Measurements from ENCODE around the gene MGAT2.
"Not testable (repeated sequence)": the region's sequence is repeated elsewhere in the genome, so short reads cannot be mapped to it uniquely, and the experiment has no call there.

The MGAT2 gene

DNA sequence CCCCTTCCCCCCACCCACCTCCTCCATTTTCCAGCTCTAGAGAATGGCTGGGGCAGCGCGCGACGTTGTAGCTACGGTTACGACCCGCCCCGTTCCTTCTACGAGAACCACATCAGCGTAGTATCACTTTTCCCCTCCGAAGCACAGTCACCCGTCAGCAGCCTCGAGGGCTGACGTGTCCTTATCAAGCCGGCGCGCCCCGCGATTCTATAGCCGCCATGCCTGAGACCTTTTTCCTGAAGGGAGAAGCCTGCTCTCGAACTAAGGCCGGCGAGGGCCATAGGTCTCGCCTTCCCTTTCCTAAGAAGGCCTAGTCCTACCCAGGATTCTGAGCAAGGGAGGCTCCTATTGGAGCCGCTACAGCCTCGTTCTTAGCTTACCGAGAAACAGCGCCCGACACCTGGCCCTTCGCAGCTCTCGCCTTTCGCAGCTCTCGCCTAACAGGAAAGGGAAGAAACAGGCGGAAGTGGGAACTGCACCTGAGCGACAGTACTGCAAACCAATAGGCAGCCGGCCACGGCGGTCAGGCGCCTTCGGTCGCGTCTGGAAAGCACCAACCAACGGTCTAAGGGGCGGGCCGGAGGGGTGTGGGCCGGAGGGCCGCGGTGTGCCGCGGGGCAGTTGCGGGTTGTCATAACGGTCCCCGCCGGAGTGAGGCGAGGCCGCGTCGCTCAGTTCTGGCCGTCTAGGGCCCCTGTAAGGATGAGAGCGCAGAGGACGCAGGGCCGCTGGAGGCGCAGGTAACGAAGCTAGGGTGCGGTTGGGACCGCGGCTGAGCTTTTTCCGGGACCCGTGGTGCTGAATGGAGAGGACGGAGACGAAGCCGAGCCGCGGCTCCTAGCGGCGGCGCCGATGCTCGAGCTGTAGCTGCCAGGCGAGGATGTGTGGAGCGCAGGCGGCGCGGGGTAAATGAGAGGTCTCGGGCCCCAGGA, at the start of gene MGAT2, which contains the start of gene RPL36AL:
MGAT2 (plus strand) TSS at position 618 of the 932 bp plus-strand sequence. CDS start 470 bp downstream, outside the sequence.
RPL36AL (minus strand) TSS at position 445 of the 932 bp plus-strand sequence. CDS start 1,522 bp downstream, outside the sequence.
- peak; percentile 94 to 96 for DNase-seq

DNA sequence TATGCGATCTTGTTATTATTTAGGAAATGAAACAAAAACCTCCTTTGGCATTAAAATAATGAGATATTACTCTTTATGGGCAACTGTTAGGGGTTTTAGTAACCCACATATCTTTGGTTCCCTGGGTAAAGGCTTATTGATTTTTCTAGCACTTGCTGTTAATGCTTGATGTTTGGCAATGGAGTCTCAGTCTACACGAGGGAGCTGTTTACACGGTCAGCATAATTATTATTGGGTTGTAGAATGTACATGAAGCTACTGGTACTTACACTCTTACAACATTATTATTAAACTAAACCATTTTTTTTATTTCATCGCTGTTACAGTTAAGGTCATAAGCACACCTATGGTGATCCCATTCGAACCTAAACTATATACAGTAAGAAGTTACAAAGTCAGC, 46.6 kb upstream of the MGAT2 start:
- no peak for DNase-seq

DNA sequence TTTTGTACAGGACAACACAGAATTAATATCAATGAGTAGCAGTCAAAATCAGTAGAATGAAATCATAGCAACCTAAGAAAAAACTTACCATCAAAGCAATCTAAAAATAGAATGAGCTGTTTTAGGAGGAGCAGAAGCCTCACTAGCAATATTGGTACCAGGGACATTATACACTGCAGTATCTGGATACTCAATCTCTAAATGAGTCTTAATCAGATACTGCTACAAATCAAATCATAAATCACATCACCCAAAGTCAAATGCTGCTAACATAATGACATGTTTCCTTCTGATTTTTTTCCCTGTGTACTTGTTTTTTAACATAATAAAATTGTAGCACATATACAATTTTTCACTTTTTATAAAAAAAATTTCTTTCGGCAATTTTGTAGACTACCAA, 42.5 kb upstream of the MGAT2 start:
- no peak for DNase-seq

DNA sequence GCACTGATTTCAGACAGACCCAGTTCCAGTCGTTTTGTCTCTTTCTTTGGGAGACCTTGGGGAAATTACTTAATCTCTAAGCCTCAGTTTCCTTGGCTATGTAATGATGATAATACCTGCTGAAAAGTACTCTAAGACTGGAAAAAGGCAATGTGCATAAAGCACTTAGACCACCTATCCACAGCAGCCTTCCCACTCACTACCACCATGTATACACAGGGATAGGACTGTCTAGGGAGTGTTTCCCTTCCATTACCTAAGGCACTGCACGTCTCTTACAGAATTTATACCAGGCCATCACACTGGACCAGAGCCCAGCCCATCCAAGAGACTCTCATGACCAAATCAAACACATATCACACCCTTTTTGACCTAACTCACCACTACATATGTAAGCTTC, 40.8 kb upstream of the MGAT2 start:
- no peak for DNase-seq

DNA sequence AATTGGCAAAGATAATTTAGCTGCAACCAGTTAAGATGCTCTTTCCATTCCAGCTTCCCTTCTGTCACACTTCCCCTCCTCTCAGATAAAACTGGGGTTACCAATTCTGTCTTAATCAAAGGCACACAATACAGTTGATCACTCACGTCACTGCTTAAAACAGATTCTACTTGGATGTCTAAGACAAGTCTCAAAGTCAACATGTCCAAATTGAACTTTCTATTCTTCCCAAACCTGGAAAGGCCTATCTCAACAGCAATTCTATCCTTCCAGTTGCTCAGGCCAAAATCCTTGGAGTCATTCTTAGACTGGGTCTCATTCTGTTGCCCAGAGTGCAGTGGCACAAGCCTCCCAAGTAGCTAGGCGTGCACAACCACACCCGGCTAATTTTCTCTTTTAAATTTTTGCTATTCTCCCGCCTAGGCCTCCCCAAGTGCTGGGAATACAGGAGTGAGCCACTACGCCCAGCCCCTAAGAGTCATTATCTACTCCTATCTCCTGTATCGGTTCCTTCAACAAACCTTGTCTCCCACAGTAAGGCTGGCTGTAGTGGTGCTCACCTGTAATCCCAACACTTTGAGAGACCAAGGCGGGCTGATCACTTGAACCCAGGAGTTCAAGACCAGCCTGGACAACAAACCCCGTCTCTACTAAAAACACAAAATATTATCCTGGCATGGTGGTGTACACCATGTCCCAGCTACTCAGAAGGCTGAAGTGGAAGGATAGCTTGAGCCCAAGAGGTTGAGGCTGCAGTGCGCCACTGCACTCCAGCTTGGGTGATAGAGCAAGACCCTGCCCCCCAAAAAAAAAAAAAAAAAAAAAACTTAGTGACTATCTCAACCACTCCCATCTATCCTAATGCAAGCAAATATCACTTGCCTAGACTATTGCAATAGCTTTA, 39.1 kb upstream of the MGAT2 start:
- DNase-seq = no peak

DNA sequence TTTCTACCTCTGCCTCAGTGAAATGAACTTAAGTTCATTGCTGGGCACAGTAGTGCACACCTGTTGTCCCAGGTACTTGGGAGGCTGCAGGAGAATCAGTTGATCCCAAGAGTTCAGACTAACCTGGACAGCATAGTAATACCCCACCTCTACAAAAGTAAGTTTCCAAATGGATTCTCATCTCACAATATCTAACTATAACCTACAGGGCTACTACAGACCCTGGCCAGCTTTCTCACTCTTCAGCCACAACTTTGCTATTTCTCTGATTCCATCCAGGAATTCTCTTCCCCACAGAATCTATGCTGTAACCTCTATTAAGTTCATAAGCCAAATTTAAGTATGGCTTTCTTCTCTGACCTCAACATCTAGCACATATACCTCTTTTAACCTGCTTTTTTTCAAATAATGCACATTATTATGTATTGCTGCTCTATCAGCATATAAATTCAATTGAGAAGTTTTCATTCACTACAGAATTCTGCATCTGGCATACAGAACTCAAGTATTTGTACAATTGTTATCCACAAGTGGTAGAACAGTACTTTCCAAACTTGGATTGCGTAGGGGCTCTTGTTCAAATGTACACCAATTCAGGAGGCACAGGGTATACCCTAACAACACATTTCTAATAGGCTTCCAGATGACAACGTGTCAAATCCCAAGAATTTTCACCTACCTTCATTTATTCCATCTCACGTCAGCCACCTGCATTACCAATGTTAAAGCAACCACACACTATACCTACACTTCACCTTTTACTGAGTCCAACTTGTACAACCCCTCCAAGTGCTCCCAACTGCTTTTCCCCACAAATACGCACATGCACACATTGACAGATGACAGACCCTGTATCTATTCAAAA, 38.3 kb upstream of the MGAT2 start:
- no peak for DNase-seq

DNA sequence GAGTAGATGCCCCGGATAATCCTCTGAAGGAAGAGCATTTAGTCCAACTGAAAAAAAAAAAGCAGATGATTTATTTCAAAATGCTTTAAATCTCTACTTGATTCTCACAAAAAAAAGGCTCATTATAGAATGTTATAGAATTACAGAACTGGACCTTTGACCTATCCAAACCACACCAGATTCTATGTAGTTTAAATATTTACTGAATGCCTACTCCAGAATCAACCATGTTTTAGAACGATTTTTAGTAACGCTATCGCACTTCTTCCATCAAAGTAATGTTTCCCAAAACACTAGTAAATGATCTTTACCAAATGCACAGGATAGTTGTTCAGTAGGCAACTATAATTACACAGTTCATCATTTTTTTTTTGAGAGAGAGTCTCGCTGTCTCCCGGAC, 37.0 kb upstream of the MGAT2 start:
- no peak for DNase-seq

DNA sequence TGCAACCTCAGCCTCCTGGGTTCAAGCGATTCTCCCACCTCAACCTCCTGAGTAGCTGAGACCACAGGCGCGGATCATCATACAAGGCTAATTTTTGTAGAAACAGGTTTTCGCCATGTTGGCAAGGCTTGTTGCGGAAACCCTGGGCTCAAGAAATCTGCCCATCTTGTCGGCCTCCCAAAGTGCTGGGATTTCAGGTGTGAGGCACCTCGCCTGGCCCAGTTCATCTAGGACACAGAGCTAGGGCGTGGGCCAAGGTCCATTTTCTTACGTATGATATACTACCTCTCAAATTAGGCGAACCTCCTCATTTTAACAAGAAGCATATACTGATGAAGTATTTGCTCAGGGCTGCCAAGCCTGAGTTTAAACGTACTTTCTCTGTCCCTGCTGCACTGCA, 36.5 kb upstream of the MGAT2 start:
- no peak for DNase-seq

DNA sequence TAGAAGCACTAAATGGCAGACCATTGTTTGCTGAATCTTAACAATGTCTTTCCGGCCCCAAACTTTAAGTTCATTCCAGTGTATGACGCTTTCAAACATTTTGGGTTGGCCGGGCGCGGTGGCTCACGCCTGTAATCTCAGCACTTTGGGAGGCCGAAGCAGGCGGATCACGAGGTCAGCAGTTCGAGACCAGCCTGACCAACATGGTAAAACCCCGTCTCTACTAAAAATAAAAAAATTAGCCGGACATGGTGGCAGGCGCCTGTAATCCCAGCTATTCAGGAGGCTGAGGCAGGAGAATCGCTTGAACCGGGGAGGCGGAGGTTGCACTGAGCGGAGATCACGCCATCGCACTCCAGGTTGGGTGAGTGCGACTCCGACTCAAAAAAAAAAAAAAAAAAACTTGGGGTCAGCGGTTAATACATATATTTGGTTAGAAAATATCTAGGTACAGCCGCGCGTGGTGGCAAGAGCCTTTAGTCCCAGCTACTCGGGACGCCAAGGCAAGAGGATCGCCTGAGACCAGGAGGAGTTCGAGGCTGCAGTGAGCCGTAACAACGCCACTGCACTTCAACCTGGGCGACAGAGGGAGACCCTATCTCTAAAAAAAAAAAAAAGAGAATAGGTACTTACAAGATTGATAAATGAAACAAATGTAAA, 35.5 kb upstream of the MGAT2 start:
- not testable (repeated sequence) for DNase-seq

DNA sequence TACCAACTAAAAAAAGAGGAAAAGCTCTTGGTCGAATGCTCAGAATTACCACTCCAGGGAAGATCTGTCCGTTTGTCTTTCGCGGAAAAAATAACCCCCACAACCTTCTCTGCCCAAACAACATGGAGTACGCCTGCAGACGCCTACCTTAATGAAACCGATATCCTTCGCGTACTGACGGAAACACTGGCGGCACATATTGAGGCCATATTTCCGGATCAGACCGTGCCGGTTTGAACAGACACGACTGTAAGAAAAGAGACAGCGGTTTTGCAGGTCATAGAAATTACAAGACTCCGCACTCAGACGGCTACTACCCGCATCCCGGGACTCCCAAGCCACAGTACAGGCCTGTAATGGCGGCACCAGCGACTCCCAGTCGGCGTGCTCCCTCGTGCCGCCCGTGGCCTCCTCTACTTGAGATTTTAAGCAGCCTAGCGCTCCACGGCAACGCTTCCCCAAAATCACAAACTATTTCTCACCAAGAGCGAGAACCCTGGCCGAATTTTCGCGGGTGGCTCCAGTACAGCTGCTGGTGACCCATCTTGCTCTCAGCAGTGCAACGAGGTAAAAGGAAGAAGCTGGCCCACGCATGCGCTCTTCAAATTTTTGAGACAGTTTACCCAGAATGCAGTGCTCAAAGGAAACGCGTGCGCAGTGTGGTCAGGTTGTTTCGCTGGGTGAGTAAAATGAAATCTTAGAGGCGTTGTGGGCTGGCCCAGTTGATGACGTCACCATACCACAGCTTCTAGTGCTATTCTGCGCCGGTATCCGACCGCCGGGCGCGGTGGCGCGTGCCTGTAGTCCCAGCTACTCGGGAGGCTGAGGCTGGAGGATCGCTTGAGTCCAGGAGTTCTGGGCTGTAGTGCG, 34.6 kb upstream of the MGAT2 start, which contains the start of gene RPS29:
RPS29 (minus strand) TSS at position 578 of the 870 bp plus-strand sequence; CDS start at position 544, 34 bp downstream.
- DNase-seq = peak; percentile 98 to 99

DNA sequence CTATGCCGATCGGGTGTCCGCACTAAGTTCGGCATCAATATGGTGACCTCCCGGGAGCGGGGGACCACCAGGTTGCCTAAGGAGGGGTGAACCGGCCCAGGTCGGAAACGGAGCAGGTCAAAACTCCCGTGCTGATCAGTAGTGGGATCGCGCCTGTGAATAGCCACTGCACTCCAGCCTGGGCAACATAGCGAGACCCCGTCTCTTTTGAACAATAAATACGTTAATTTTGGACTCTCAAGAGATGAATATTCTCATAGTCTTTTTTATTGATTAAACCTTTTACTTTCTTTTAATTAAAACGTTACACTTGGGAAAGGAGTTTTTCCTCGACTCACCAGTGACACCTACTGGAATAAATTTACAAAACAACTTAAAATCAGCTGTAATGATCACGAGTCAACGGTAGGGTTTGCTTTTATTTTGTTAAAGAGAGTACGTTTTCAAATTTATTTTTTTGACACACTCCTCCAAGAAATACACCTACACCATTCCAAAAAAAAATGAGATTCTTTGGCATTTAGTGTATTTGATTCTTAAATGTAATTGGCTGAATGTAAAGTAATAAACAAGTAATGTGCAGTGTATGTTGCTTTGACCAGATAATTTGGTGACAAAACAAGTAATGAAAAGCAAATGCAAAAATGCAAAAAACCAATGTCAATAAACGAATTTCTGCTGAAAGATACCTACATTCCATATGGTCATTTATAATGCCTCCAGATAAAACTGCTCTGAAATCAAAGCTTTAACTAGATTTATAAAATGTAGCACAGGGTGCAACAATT, 33.7 kb upstream of the MGAT2 start:
- DNase-seq = peak; percentile 24 to 69

DNA sequence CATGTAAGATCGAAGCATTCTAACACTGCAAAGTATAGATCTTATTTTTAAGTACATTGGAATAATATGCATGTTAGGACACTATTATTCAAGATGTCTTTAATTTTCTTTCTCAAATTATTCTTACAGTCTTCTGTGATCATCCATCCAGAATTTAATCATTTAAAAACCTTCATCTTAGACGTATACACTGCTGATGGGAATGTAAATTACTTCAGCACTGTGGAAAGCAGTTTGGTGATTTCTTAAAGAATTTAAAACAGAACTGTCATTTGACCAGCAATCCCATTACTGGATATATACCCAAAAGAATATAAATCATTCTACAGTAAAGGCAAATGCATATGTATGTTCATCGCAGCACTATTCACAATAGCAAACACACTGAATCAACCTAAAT, 31.2 kb upstream of the MGAT2 start:
- no peak for DNase-seq

DNA sequence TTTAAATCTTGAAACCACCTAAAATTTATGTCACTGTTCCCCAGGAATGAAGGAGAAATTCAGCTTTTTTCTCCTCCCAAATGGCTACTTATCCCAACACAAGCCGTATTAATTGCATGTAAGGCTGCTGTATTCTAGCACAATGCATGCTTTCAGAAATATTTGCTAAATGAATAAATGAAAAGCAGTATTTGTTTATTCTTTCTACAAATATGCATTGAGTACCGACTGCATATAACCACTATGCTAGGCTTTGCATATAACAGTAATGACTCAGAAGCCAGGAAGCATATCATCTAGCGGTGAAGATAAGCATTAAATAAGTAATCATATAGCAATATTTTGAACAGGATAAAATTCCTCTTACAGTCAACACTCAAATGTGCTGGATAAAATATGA, 27.6 kb upstream of the MGAT2 start:
- no peak for DNase-seq

DNA sequence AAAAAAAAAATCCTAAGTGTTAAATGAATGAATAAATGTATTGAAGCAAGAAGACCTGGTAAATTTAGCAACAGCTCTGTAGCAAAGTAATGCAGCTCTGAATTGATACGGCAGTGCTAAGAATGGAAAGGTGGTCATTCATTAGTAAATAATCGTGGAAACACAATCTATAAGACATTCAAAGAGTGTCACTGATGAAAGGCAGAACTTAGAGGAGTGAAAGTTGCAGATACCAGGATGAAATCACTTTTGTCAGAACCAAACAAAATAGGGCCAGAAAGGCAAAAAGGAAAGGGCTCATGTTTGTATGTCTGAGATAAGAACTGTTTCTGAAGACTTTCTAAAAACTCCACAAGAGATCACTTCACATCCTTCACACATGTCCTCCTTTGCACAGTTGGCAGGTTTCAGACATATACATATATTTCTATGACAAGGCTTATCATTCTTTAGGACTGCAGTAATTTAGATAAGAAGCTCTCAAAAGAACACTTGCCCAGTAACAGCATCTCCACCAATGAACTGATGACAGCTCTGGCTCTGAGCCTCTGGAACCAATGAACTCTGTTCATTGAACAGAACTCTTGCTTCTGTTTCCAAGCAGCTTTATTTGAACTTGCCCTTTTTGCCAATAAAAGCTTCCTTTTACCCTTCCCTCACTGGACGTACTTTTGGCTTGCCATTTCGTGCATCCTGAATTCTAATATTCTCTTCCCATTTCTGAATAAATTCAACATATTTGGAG, 26.1 kb upstream of the MGAT2 start:
- DNase-seq = no peak

DNA sequence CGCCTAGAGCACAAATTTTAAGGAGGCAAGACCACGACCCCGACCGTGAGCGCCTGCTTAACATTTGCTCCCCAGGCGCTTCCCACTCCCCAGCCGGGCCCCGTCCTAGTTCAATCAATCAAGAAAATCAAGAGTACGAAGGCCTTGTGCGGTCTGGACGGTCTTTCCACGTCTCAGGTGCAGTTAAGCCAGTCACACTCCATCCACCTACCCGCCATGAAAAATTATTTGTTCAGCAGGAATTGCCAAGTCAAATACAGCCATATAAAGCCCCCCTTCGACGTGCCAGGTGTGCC, 22.5 kb upstream of the MGAT2 start:
- no peak for DNase-seq

DNA sequence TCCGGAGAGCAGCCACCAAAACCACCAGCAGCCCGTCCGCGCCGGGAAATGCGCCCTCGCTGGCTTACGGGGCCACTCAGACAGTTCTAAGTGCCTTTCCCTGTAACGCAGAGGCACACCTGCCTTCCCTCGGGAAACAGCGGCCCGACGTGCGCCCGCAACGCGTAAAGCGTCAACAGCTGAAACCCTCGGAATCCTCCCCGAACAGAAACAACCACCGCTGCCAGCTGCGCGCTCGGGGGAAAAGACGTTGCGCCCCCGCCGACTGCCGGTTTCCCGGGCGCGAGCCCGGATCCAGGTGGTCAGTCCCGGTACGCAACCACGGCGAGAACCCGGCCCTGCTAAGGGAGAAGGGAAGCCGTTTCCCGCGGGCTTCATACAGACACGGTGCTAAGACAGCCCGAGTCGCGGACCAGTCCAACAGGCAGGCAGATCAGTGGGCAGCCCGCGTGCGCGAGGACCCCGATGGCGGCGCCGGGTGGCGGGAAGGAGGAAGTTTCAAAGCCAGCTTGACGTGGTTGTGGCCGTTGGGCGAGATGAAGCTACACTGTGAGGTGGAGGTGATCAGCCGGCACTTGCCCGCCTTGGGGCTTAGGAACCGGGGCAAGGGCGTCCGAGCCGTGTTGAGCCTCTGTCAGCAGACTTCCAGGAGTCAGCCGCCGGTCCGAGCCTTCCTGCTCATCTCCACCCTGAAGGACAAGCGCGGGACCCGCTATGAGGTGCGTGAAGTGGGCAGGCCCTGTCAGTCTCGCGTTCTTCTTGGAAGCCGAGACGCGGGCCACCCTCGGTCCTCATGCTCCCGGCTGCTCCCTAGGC, 21.9 kb upstream of the MGAT2 start, which contains the start of gene LRR1:
LRR1 (plus strand) TSS at position 456 of the 816 bp plus-strand sequence; CDS start at position 537, 81 bp downstream.
- peak; percentile 85 to 94 for DNase-seq

DNA sequence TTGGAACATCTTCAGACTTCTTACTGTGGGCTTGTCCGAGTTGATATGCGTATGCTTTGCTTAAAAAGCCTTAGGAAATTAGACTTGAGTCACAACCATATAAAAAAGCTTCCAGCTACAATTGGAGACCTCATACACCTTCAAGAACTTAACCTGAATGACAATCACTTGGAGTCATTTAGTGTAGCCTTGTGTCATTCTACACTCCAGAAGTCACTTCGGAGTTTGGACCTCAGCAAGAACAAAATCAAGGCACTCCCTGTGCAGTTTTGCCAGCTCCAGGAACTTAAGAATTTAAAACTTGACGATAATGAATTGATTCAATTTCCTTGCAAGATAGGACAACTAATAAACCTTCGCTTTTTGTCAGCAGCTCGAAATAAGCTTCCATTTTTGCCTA, 13.0 kb upstream of the MGAT2 start:
- no peak for DNase-seq

DNA sequence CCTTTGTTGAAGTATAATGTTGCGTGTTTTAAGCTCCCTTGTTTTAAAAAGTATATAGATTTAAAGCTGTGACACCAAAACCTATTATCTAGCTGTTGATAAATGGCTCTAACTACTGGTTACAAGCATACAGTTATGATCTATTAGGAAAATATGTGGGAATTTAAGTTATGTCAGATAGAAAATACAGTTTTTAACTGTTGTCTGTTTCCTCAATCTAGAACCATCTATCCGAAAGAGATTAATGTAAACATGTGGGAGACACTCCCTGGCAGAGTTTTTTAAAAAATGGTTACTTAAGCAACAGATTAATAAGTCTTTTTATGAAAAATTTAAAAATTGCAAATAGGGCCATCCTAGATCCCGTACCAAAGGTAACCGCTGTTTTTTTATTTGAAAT, 8.3 kb upstream of the MGAT2 start:
- no peak for DNase-seq
